Smooth muscle cell (in vitro differentiated cells): ENCODE measurements around the gene DACH1. TPM values are rescaled to one million over a fixed set of nuclear protein-coding genes. Genes with fewer than 3 reads are reported as not detected.

Experiments
- DNase-seq: peaks from one replicate; lab custom pipeline; 2025; ENCODE audit not compliant: unreplicated experiment; lab: John Stamatoyannopoulos, UW
- H2AFZ ChIP-seq: fragments of 200-600 bp; sonication (generic); 2 replicates; pipeline ENCODE4 v1.6.0; 2016; ENCODE audit warnings: antibody characterized with exemption, low read depth, mild to moderate bottlenecking
- H3F3A ChIP-seq: fragments of 200-600 bp; sonication (generic); 2 replicates; pipeline ENCODE4 v1.6.0; 2017; ENCODE audit warnings: antibody characterized with exemption, low read depth
- H3K27ac ChIP-seq: fragments of 200-600 bp; sonication (generic); 2 replicates; pipeline ENCODE4 v1.5.1; 2016; ENCODE audit warnings: low read depth, mild to moderate bottlenecking
- H3K27me3 ChIP-seq: fragments of 200-600 bp; sonication (generic); 2 replicates; pipeline ENCODE4 v1.6.1; 2016; ENCODE audit warnings: low read depth, mild to moderate bottlenecking
- H3K36me3 ChIP-seq: fragments of 200-600 bp; sonication (generic); 2 replicates; pipeline ENCODE4 v1.5.1; 2016; ENCODE audit warnings: low read depth
- H3K4me1 ChIP-seq: fragments of 200-600 bp; sonication (generic); 2 replicates; pipeline ENCODE4 v1.5.1; 2016; ENCODE audit warnings: low read depth
- H3K4me2 ChIP-seq: fragments of 200-600 bp; sonication (generic); 2 replicates; pipeline ENCODE4 v1.6.0; 2016; ENCODE audit warnings: mild to moderate bottlenecking
- H3K4me3 ChIP-seq: fragments of 200-600 bp; sonication (generic); 2 replicates; pipeline ENCODE4 v1.5.1; 2016; ENCODE audit warnings: mild to moderate bottlenecking
- H3K79me2 ChIP-seq: fragments of 200-600 bp; sonication (generic); 2 replicates; pipeline ENCODE4 v1.6.0; 2016; ENCODE audit warnings: low read depth, mild to moderate bottlenecking
- H3K9ac ChIP-seq: fragments of 200-600 bp; sonication (generic); 2 replicates; pipeline ENCODE4 v1.6.0; 2016; ENCODE audit warnings: low read depth
- H3K9me3 ChIP-seq: fragments of 200-600 bp; sonication (generic); replicated peaks from 2 replicates; pipeline ENCODE4 v1.5.1; 2016; ENCODE audit warnings: low read depth
- H4K20me1 ChIP-seq: fragments of 200-600 bp; sonication (generic); 2 replicates; pipeline ENCODE4 v1.6.0; 2016; ENCODE audit warnings: low read depth
- WGBS: methylation state at CpG from one replicate; pipeline ENCODE4 v1.1.7; 2016; ENCODE audit warnings: low lambda C conversion rate; 5-methylcytosine and 5-hydroxymethylcytosine counted together
- polyA plus RNA-seq: library from polyadenylated mRNA; unstranded; fragments of >200 nt; fragmentation: Nextera tagmentation; extraction: Ambion mirVana; gene quantifications from 2 replicates; pipeline ENCODE4 v1.2.1, GENCODE V29; 2016
- total RNA-seq: library from RNA; depleted of rRNA; stranded (reverse); fragments of >200 nt; gene quantifications from 2 replicates; pipeline ENCODE4 v1.2.3, GENCODE V29; 2014
- TF ChIP-seq, protein P1 (sequence below): fragments of 200-600 bp; sonication (generic); IDR thresholded peaks from 2 replicates; pipeline ENCODE4 v1.5.1; 2017; ENCODE audit warnings: borderline replicate concordance, mild to moderate bottlenecking, antibody characterized with exemption; ENCODE audit not compliant: insufficient read depth, poor library complexity, severe bottlenecking

DACH1 gene
- total and polyA plus RNA-seq, 2 experiments from 2014 or later: 0.33 to 1.6 TPM

DNA sequence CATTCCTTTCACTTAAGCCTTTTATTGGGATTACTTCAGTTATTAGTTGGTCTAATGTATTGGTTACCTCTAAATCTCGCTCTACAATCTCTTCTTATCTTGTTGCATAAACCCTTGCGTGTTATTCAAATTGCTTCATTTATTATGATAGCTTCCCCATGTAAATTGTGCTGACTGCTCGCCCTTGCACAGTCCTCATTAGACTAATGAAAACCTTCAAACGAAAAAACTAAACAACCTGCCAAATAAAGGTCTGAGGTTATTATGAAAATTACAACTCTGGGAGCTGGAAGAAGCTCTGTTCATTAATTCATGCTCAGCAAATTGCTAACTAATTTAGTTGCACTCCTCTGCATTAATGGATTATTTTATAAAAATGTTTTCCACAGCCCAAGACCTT, 320.1 kb downstream of the DACH1 start:
- H3K9ac ChIP-seq: no peak overlapping the region
- TF ChIP-seq, protein P1, sequence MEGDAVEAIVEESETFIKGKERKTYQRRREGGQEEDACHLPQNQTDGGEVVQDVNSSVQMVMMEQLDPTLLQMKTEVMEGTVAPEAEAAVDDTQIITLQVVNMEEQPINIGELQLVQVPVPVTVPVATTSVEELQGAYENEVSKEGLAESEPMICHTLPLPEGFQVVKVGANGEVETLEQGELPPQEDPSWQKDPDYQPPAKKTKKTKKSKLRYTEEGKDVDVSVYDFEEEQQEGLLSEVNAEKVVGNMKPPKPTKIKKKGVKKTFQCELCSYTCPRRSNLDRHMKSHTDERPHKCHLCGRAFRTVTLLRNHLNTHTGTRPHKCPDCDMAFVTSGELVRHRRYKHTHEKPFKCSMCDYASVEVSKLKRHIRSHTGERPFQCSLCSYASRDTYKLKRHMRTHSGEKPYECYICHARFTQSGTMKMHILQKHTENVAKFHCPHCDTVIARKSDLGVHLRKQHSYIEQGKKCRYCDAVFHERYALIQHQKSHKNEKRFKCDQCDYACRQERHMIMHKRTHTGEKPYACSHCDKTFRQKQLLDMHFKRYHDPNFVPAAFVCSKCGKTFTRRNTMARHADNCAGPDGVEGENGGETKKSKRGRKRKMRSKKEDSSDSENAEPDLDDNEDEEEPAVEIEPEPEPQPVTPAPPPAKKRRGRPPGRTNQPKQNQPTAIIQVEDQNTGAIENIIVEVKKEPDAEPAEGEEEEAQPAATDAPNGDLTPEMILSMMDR: no peak
- 82% methylated on average over 4 of the region's 4 CpGs for WGBS

DNA sequence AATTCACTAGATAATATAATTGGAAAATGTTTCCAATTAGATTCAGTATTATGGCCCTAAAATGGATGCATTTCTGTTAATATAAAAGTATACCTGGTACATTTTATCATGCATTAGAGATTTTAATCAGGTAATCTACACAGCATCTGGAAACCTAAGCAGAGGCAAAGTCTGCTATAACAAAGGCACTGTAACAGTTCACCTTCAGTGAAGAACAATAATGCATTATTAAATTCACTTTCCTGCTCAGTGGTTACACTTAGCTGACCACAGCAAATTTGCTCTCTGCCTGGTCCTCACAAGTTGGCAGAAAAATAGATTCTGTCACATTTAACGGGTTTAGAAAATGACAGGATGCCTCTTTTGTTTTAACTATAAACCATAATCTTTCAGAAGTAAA, 326.9 kb downstream of the DACH1 start:
- Histone ChIP-seq H3K4me1 (no peaks in the 10 kb centered on the region), H3K36me3 (no peaks in the 10 kb centered on the region), H3K9me3 (no peaks in the 10 kb centered on the region), H3K27me3 (no peaks in the 10 kb centered on the region), H3K4me3 (no peak overlapping the region), H3F3A (no peaks in the 10 kb centered on the region), H2AFZ (no peak overlapping the region), H3K4me2 (no peak overlapping the region), H3K27ac (no peak overlapping the region), H3K9ac (no peak overlapping the region), H4K20me1 (no peaks in the 10 kb centered on the region), H3K79me2 (no peaks in the 10 kb centered on the region)
- 84% methylated on average over 1 of the region's 1 CpG for WGBS
- TF ChIP-seq, protein P1: no peak
- DNase-seq: no peak

More for the DNA sequence above, 320.1 kb downstream of the DACH1 start:
- Histone ChIP-seq H3K27me3 (no peaks in the 10 kb centered on the region), H3K9me3 (no peaks in the 10 kb centered on the region), H2AFZ (no peak overlapping the region), H3K36me3 (no peaks in the 10 kb centered on the region), H3K4me3 (no peak overlapping the region), H3K4me1 (peaks cover 3% of the 10 kb centered on the region), H3F3A (no peaks in the 10 kb centered on the region), H3K4me2 (no peak overlapping the region), H4K20me1 (no peaks in the 10 kb centered on the region), H3K27ac (no peak overlapping the region), H3K79me2 (no peaks in the 10 kb centered on the region)
- DNase-seq: no peak

DNA sequence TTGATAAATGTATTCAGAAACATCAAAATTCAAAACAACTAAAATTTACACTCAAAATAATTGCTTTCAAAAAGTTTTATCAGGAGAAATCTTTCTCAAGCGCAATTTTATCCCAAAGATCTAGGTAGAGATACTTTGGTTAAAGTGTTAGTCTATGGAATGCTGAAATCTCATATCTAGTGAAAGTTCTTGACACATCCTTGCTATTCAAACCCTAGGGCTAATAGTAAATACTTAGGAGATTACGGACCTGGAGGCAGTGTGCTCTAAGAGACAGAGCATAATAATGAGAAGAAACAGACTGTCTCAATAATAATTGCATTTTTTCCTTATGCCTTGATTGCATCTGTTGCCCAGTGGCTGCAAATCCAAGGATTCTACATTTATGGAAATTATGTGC, 330.8 kb downstream of the DACH1 start:
- H3K27me3 ChIP-seq: no peaks in the 10 kb centered on the region
- TF ChIP-seq, protein P1: no peak
- no peaks in the 10 kb centered on the region for H4K20me1 ChIP-seq
- no peaks in the 10 kb centered on the region for H3K9me3 ChIP-seq
- H2AFZ ChIP-seq: no peak overlapping the region
- H3K4me2 ChIP-seq: no peak overlapping the region
- H3K36me3 ChIP-seq: no peaks in the 10 kb centered on the region
- H3K79me2 ChIP-seq: no peaks in the 10 kb centered on the region
- H3K4me1 ChIP-seq: no peaks in the 10 kb centered on the region
- H3F3A ChIP-seq: no peaks in the 10 kb centered on the region
- WGBS: 67% methylated on average over 2 of the region's 2 CpGs
- H3K27ac ChIP-seq: no peak overlapping the region
- no peak for DNase-seq
- H3K9ac ChIP-seq: no peak overlapping the region
- no peak overlapping the region for H3K4me3 ChIP-seq

DNA sequence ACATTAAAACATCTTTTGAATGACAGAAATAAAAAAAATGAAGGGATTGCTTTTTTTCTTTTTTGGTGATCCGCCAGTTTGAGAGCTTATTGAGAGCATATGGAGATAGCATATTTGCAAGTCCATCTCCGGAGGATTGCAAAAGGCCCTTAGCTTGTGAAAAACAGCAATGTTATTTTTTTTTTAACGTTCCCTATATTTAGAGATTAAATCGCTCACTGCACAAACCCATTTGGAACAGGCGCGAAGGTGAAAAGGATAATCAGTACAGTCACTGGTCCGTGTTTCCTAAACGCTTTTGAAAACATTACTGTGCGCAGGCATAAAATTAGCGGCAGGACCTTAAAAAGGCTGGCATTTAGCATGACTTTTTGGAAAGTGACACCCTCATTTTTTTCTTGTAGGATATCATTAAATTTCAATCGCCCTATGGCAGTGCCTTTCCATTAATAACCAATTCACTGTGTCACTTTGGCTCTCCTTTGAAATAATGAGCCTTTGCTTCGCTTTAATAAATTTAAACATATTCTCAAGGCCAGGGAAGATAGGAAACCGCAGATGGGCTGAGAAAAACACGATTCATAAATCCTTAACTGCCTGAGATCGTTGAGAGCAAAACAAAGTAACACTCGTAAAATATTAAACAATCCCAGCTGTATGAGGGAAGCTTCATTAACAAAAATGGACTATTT, 342.2 kb downstream of the DACH1 start:
- Histone ChIP-seq H3K9me3 (no peaks in the 10 kb centered on the region), H3K27ac (no peak overlapping the region), H3K4me1 (no peaks in the 10 kb centered on the region), H3K4me3 (peak overlapping the region; percentile 30), H2AFZ (peak overlapping the region; percentile 48), H3K9ac (no peak overlapping the region), H3K4me2 (peak overlapping the region; percentile 67), H3K27me3 (no peaks in the 10 kb centered on the region), H3K36me3 (no peaks in the 10 kb centered on the region), H3F3A (no peaks in the 10 kb centered on the region), H3K79me2 (no peaks in the 10 kb centered on the region), H4K20me1 (no peaks in the 10 kb centered on the region)
- TF ChIP-seq, protein P1: no peak
- DNase-seq: no peak
- 66% methylated on average over 16 of the region's 16 CpGs for WGBS
